ENCODE data around the gene NT5E.
"Not testable (repeated sequence)": the region's sequence is repeated elsewhere in the genome, so short reads cannot be mapped to it uniquely, and the experiment has no call there.

NT5E gene

DNA sequence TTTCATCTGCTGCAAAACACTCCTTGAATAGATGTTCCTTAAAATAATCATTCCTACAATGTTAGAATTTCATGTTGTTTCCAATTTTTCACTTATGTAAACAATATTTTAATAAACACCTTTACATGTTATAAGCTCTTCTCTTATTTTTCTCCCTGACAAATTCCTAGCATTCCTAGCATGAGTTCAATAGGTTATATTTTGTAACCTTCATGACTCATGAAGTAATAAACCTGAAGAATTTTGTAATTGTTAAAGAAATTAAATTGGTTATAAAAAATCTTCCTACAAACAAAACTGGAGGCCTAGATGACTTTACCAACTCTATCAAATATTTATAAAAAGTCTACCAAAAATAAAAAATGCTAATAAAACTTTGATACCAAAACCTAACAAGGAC lies 66.3 kb downstream of the NT5E start:
- H3K36me3 ChIP-seq (ENCODE audit: control insufficient read depth in 2 of 2, insufficient read depth in 2 of 2, low read length in 2 of 2) = peaks cover 22 to 34% of the 10 kb centered on the region in 2 donors
- no peak overlapping the region for H3K9ac ChIP-seq (ENCODE audit: low read depth in 1 of 2, low read length in 2 of 2)
- H3K4me1 ChIP-seq (ENCODE audit: control insufficient read depth in 2 of 2, insufficient read depth in 2 of 2, low read length in 2 of 2) = no peaks in the 10 kb centered on the region
- no peaks in the 10 kb centered on the region for H3K27me3 ChIP-seq (ENCODE audit: control insufficient read depth in 2 of 2, insufficient read depth in 2 of 2, low read length in 2 of 2)
- H3K9me3 ChIP-seq (ENCODE audit: control insufficient read depth in 2 of 2, low read length in 2 of 2) = no peaks in the 10 kb centered on the region
- H3K4me3 ChIP-seq (ENCODE audit: low read length in 2 of 2) = no peak overlapping the region
- no peak overlapping the region for H3K27ac ChIP-seq (ENCODE audit: low read depth in 2 of 2, low read length in 2 of 2)

GRCh38 chr6:85524281-85524680 lies 74.4 kb downstream of the NT5E start:
- not testable (repeated sequence) for H3K27me3 ChIP-seq (ENCODE audit: control insufficient read depth in 2 of 2, insufficient read depth in 2 of 2, low read length in 2 of 2); H3K9ac ChIP-seq (ENCODE audit: low read depth in 1 of 2, low read length in 2 of 2); H3K27ac ChIP-seq (ENCODE audit: low read depth in 2 of 2, low read length in 2 of 2); H3K9me3 ChIP-seq (ENCODE audit: control insufficient read depth in 2 of 2, low read length in 2 of 2); H3K4me1 ChIP-seq (ENCODE audit: control insufficient read depth in 2 of 2, insufficient read depth in 2 of 2, low read length in 2 of 2); H3K4me3 ChIP-seq (ENCODE audit: low read length in 2 of 2)
- peaks cover 28 to 35% of the 10 kb centered on the region in 2 donors for H3K36me3 ChIP-seq (ENCODE audit: control insufficient read depth in 2 of 2, insufficient read depth in 2 of 2, low read length in 2 of 2)

GRCh38 chr6:85537055-85537494 lies 87.2 kb downstream of the NT5E start:
- no peaks in the 10 kb centered on the region for H3K9me3 ChIP-seq (ENCODE audit: control insufficient read depth in 2 of 2, low read length in 2 of 2)
- no peak overlapping the region for H3K27ac ChIP-seq (ENCODE audit: low read depth in 2 of 2, low read length in 2 of 2)
- peaks cover 19 to 20% of the 10 kb centered on the region in 2 donors for H3K36me3 ChIP-seq (ENCODE audit: control insufficient read depth in 2 of 2, insufficient read depth in 2 of 2, low read length in 2 of 2)
- H3K4me3 ChIP-seq (ENCODE audit: low read length in 2 of 2) = no peak overlapping the region
- no peak overlapping the region for H3K9ac ChIP-seq (ENCODE audit: low read depth in 1 of 2, low read length in 2 of 2)
- H3K27me3 ChIP-seq (ENCODE audit: control insufficient read depth in 2 of 2, insufficient read depth in 2 of 2, low read length in 2 of 2) = no peaks in the 10 kb centered on the region
- no peaks in the 10 kb centered on the region for H3K4me1 ChIP-seq (ENCODE audit: control insufficient read depth in 2 of 2, insufficient read depth in 2 of 2, low read length in 2 of 2)

DNA sequence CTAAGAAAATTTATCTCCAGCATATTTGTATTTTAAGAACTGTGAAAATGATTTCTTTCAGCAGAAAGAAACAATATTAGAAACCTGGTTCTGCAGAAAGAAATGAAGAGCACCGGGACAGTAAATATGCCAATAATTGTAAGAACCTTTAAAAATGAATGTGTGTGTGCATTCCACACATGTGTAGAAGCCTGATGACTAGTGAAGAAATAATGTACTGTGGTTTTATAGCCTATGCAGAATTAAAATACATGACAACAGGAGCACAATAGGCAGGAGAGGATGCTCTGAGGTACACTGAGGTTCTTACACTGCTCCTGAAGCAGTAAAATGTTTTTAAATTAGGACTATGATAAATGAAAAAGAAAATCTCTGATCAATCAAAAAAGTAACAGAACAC lies 94.9 kb downstream of the NT5E start:
- no peaks in the 10 kb centered on the region for H3K27me3 ChIP-seq (ENCODE audit: control insufficient read depth in 2 of 2, insufficient read depth in 2 of 2, low read length in 2 of 2)
- no peaks in the 10 kb centered on the region for H3K4me1 ChIP-seq (ENCODE audit: control insufficient read depth in 2 of 2, insufficient read depth in 2 of 2, low read length in 2 of 2)
- no peak overlapping the region for H3K4me3 ChIP-seq (ENCODE audit: low read length in 2 of 2)
- H3K36me3 ChIP-seq (ENCODE audit: control insufficient read depth in 2 of 2, insufficient read depth in 2 of 2, low read length in 2 of 2) = peaks cover 12 to 15% of the 10 kb centered on the region in 2 donors
- no peak overlapping the region for H3K9ac ChIP-seq (ENCODE audit: low read depth in 1 of 2, low read length in 2 of 2)
- H3K9me3 ChIP-seq (ENCODE audit: control insufficient read depth in 2 of 2, low read length in 2 of 2) = no peaks in the 10 kb centered on the region
- no peak overlapping the region for H3K27ac ChIP-seq (ENCODE audit: low read depth in 2 of 2, low read length in 2 of 2)

All from mucosa of rectum (tissue), 2 donors.